SK-N-SH treated with all-trans-retinoic acid at 6 μM for 48 hours (cell line): Measurements from ENCODE around the gene NUP98.

Experiments used
- ATAC-seq: fragments of 200-7000 bp; cut with Tn5 transposase; 3 replicates; pipeline ENCODE4 v1.9.1; 2020; ENCODE audit warnings: mild to moderate bottlenecking, moderate library complexity
- ARNTL ChIP-seq: fragments of 450-650 bp; formaldehyde crosslinking; IDR thresholded peaks from 2 replicates; pipeline ENCODE4 v1.5.0; 2020; ENCODE audit warnings: low read depth, mild to moderate bottlenecking, moderate library complexity, borderline replicate concordance
- BACH2 ChIP-seq: fragments of 250-450 bp; sonication (Bioruptor Pico); IDR thresholded peaks from 2 replicates; pipeline ENCODE4 v1.9.0; 2021; ENCODE audit warnings: mild to moderate bottlenecking, borderline replicate concordance
- CSDC2 ChIP-seq: fragments of 250-450 bp; sonication (Bioruptor Pico); IDR thresholded peaks from 2 replicates; pipeline ENCODE4 v1.5.0; 2020; ENCODE audit warnings: mild to moderate bottlenecking, moderate library complexity
- GLIS3 ChIP-seq: fragments of 250-450 bp; sonication (Bioruptor Pico); IDR thresholded peaks from 2 replicates; pipeline ENCODE4 v1.5.0; 2020; ENCODE audit warnings: mild to moderate bottlenecking, moderate library complexity
- ISL1 ChIP-seq: fragments of 250-450 bp; sonication (Bioruptor Pico); IDR thresholded peaks from 2 replicates; pipeline ENCODE4 v2.1.2; 2022; ENCODE audit warnings: mild to moderate bottlenecking, moderate library complexity
- PPARA ChIP-seq: fragments of 250-450 bp; sonication (Bioruptor Pico); IDR thresholded peaks from 2 replicates; pipeline ENCODE4 v1.5.0; 2020; ENCODE audit warnings: mild to moderate bottlenecking, borderline replicate concordance
- RARB ChIP-seq: fragments of 250-450 bp; sonication (Bioruptor Pico); IDR thresholded peaks from 2 replicates; pipeline ENCODE4 v1.8.0; 2021; ENCODE audit warnings: mild to moderate bottlenecking, moderate library complexity
- SNAI2 ChIP-seq: fragments of 250-450 bp; sonication (Bioruptor Pico); IDR thresholded peaks from 2 replicates; pipeline ENCODE4 v1.5.0; 2020; ENCODE audit warnings: mild to moderate bottlenecking, moderate library complexity
- TCF4 ChIP-seq: fragments of 250-450 bp; sonication (Bioruptor Pico); IDR thresholded peaks from 2 replicates; pipeline ENCODE4 v1.8.0; 2021; ENCODE audit warnings: mild to moderate bottlenecking, moderate library complexity, borderline replicate concordance
- TOX ChIP-seq: fragments of 250-450 bp; sonication (Bioruptor Pico); IDR thresholded peaks from 2 replicates; pipeline ENCODE4 v1.8.0; 2021; ENCODE audit warnings: mild to moderate bottlenecking, moderate library complexity, borderline replicate concordance
- ZC3H10 ChIP-seq: fragments of 250-450 bp; sonication (Bioruptor Pico); IDR thresholded peaks from 2 replicates; pipeline ENCODE4 v1.5.1; 2021; ENCODE audit warnings: mild to moderate bottlenecking, moderate library complexity
- ZNF565 ChIP-seq: fragments of 450-650 bp; formaldehyde crosslinking; conservative IDR thresholded peaks from 2 replicates; pipeline ENCODE4 v1.5.0; 2020; ENCODE audit warnings: low read depth, mild to moderate bottlenecking, moderate library complexity
- ZNF70 ChIP-seq: fragments of 450-650 bp; formaldehyde crosslinking; IDR thresholded peaks from 2 replicates; pipeline ENCODE4 v1.5.0; 2020; ENCODE audit warnings: mild to moderate bottlenecking, moderate library complexity
- ZNF8 ChIP-seq: fragments of 450-650 bp; formaldehyde crosslinking; IDR thresholded peaks from 2 replicates; pipeline ENCODE4 v1.5.0; 2020; ENCODE audit warnings: mild to moderate bottlenecking, moderate library complexity
- TF ChIP-seq, protein P1 (sequence below): fragments of 250-450 bp; sonication (Bioruptor Pico); IDR thresholded peaks from 2 replicates; pipeline ENCODE4 v1.5.0; 2020; ENCODE audit warnings: mild to moderate bottlenecking, moderate library complexity
- TF ChIP-seq, protein P2 (sequence below): fragments of 250-450 bp; sonication (Bioruptor Pico); IDR thresholded peaks from 2 replicates; pipeline ENCODE4 v1.5.1; 2020; ENCODE audit warnings: low read depth, mild to moderate bottlenecking, moderate library complexity
- TF ChIP-seq, protein P3 (sequence below): fragments of 250-450 bp; sonication (Bioruptor Pico); IDR thresholded peaks from 2 replicates; pipeline ENCODE4 v1.5.1; 2021; ENCODE audit warnings: mild to moderate bottlenecking, moderate library complexity
- TF ChIP-seq, protein P4 (sequence below): fragments of 250-450 bp; sonication (Bioruptor Pico); IDR thresholded peaks from 2 replicates; pipeline ENCODE4 v1.8.0; 2020; ENCODE audit warnings: mild to moderate bottlenecking, moderate library complexity, borderline replicate concordance
- TF ChIP-seq, protein P5 (sequence below): fragments of 250-450 bp; sonication (Bioruptor Pico); IDR thresholded peaks from 2 replicates; pipeline ENCODE4 v1.8.0; 2021; ENCODE audit warnings: low read depth, mild to moderate bottlenecking, moderate library complexity, borderline replicate concordance

Gene NUP98

DNA sequence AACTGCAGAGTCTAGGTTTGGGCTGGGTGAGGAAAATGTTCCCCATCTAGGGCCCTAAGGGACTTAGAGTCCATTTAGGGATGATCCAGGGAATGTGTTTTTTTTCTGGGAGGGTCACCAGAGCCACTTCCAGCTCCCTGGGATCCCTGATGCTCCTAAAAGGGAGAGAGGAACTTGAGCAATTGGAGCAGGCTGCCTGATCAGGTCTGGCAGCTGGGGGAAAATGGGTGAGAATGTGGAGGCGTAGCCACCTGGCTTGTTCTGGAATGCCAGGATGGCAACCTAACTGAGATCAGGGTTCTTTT lies 12.2 kb upstream of the NUP98 start:
- ATAC-seq, result no peak
- TF ChIP-seq, protein P1, sequence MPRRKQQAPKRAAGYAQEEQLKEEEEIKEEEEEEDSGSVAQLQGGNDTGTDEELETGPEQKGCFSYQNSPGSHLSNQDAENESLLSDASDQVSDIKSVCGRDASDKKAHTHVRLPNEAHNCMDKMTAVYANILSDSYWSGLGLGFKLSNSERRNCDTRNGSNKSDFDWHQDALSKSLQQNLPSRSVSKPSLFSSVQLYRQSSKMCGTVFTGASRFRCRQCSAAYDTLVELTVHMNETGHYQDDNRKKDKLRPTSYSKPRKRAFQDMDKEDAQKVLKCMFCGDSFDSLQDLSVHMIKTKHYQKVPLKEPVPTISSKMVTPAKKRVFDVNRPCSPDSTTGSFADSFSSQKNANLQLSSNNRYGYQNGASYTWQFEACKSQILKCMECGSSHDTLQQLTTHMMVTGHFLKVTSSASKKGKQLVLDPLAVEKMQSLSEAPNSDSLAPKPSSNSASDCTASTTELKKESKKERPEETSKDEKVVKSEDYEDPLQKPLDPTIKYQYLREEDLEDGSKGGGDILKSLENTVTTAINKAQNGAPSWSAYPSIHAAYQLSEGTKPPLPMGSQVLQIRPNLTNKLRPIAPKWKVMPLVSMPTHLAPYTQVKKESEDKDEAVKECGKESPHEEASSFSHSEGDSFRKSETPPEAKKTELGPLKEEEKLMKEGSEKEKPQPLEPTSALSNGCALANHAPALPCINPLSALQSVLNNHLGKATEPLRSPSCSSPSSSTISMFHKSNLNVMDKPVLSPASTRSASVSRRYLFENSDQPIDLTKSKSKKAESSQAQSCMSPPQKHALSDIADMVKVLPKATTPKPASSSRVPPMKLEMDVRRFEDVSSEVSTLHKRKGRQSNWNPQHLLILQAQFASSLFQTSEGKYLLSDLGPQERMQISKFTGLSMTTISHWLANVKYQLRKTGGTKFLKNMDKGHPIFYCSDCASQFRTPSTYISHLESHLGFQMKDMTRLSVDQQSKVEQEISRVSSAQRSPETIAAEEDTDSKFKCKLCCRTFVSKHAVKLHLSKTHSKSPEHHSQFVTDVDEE (CRISPR knock-in tag), result no peak
- TF ChIP-seq BACH2 (CRISPR knock-in tag), result no peak
- TF ChIP-seq ZNF565 (CRISPR knock-in tag), result no peak
- TF ChIP-seq, protein P2, sequence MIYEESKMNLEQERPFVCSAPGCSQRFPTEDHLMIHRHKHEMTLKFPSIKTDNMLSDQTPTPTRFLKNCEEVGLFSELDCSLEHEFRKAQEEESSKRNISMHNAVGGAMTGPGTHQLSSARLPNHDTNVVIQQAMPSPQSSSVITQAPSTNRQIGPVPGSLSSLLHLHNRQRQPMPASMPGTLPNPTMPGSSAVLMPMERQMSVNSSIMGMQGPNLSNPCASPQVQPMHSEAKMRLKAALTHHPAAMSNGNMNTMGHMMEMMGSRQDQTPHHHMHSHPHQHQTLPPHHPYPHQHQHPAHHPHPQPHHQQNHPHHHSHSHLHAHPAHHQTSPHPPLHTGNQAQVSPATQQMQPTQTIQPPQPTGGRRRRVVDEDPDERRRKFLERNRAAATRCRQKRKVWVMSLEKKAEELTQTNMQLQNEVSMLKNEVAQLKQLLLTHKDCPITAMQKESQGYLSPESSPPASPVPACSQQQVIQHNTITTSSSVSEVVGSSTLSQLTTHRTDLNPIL (CRISPR knock-in tag), result no peak
- TF ChIP-seq TCF4 (CRISPR knock-in tag), result no peak
- TF ChIP-seq, protein P3, sequence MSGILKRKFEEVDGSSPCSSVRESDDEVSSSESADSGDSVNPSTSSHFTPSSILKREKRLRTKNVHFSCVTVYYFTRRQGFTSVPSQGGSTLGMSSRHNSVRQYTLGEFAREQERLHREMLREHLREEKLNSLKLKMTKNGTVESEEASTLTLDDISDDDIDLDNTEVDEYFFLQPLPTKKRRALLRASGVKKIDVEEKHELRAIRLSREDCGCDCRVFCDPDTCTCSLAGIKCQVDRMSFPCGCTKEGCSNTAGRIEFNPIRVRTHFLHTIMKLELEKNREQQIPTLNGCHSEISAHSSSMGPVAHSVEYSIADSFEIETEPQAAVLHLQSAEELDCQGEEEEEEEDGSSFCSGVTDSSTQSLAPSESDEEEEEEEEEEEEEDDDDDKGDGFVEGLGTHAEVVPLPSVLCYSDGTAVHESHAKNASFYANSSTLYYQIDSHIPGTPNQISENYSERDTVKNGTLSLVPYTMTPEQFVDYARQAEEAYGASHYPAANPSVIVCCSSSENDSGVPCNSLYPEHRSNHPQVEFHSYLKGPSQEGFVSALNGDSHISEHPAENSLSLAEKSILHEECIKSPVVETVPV (CRISPR knock-in tag), result no peak
- no peak for TF ChIP-seq SNAI2 (CRISPR knock-in tag)
- TF ChIP-seq, protein P4, sequence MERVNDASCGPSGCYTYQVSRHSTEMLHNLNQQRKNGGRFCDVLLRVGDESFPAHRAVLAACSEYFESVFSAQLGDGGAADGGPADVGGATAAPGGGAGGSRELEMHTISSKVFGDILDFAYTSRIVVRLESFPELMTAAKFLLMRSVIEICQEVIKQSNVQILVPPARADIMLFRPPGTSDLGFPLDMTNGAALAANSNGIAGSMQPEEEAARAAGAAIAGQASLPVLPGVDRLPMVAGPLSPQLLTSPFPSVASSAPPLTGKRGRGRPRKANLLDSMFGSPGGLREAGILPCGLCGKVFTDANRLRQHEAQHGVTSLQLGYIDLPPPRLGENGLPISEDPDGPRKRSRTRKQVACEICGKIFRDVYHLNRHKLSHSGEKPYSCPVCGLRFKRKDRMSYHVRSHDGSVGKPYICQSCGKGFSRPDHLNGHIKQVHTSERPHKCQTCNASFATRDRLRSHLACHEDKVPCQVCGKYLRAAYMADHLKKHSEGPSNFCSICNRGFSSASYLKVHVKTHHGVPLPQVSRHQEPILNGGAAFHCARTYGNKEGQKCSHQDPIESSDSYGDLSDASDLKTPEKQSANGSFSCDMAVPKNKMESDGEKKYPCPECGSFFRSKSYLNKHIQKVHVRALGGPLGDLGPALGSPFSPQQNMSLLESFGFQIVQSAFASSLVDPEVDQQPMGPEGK (CRISPR knock-in tag), result no peak
- no peak for TF ChIP-seq ZNF8
- no peak for TF ChIP-seq PPARA (CRISPR knock-in tag)
- no peak for TF ChIP-seq ZNF70 (CRISPR knock-in tag)
- no peak for TF ChIP-seq ARNTL (CRISPR knock-in tag)
- no peak for TF ChIP-seq ZC3H10 (CRISPR knock-in tag)
- no peak for TF ChIP-seq RARB (CRISPR knock-in tag)
- no peak for TF ChIP-seq CSDC2 (CRISPR knock-in tag)
- TF ChIP-seq, protein P5, sequence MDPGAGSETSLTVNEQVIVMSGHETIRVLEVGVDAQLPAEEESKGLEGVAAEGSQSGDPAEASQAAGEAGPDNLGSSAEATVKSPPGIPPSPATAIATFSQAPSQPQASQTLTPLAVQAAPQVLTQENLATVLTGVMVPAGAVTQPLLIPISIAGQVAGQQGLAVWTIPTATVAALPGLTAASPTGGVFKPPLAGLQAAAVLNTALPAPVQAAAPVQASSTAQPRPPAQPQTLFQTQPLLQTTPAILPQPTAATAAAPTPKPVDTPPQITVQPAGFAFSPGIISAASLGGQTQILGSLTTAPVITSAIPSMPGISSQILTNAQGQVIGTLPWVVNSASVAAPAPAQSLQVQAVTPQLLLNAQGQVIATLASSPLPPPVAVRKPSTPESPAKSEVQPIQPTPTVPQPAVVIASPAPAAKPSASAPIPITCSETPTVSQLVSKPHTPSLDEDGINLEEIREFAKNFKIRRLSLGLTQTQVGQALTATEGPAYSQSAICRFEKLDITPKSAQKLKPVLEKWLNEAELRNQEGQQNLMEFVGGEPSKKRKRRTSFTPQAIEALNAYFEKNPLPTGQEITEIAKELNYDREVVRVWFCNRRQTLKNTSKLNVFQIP (CRISPR knock-in tag), result no peak
- TF ChIP-seq, all 23 proteins: peak for 0

DNA sequence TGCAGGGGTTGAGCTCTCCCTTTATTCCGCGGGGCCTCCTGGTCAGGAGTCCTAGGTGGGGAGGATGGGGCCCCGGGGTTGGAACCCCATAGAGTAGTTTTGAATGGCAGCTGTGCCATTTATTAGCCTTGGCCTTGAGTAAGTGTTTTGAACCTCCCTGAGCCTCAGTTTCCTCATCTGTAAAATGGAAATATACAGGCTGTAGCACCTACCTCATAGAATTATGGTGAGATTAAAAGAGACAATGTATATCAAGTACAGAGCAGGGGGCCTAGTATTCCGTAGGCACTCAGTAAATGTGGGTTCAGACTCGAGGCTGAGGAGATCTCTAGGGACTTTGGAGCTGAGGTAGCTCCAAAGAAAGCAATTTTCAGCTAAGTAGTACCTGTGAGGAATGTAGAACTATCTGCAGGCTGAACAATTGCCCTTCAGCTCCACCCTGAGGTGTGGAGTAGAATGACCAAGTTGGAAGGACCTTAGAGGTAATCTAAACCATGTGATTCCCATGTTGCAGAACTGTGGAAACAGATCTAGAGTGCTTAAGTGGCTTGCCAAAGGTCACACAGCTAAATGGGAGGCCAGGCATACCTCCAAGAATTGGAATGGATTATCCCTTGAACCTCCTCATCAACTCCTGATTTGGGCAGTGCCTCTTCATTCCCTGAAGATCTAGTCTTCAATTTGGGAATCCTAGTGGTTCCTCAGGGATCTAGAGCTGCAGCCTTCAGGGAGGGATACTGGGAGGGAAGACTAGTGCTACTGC lies 11.7 kb upstream of the NUP98 start:
- peak; percentile 84 for ATAC-seq
- TF ChIP-seq, protein P1 (CRISPR knock-in tag), result no peak
- TF ChIP-seq, protein P5 (CRISPR knock-in tag), result no peak
- TF ChIP-seq CSDC2 (CRISPR knock-in tag) (no peak), RARB (CRISPR knock-in tag) (no peak), BACH2 (CRISPR knock-in tag) (no peak), ARNTL (CRISPR knock-in tag) (no peak), SNAI2 (CRISPR knock-in tag) (no peak), TCF4 (CRISPR knock-in tag) (no peak), ZC3H10 (CRISPR knock-in tag) (no peak), TOX (CRISPR knock-in tag) (no peak), ZNF70 (CRISPR knock-in tag) (no peak), GLIS3 (CRISPR knock-in tag) (no peak), ISL1 (no peak), PPARA (CRISPR knock-in tag) (no peak), ZNF8 (no peak)
- TF ChIP-seq, protein P2 (CRISPR knock-in tag), result no peak
- TF ChIP-seq, protein P3 (CRISPR knock-in tag), result no peak
